Measurements from ENCODE around the gene ZNF521. TPM values are rescaled to one million over a fixed set of nuclear protein-coding genes. Genes with fewer than 3 reads are reported as not detected.

Gene ZNF521
- total RNA-seq, 1 donor from 2014 or later, result 48.0 TPM

- DNase-seq (ENCODE audit: low read depth), result no peak
- Histone ChIP-seq H3K9me3 (ENCODE audit: insufficient read depth, low read depth, low read length) (no peaks in the 10 kb centered on the region), H3K9ac (ENCODE audit: low read length) (no peak overlapping the region), H2AFZ (ENCODE audit: low read depth, low read length) (no peak overlapping the region), H3K4me2 (ENCODE audit: low read length) (no peak overlapping the region), H3K27me3 (ENCODE audit: insufficient read depth, low read length) (no peaks in the 10 kb centered on the region), H3K36me3 (ENCODE audit: insufficient read depth, low read length) (no peaks in the 10 kb centered on the region), H3K4me1 (ENCODE audit: insufficient read depth, low read length) (peaks cover 5% of the 10 kb centered on the region), H3K27ac (ENCODE audit: low read depth, low read length) (no peak overlapping the region), H3K79me2 (ENCODE audit: insufficient read depth, low read length) (no peaks in the 10 kb centered on the region), H3K4me3 (ENCODE audit: insufficient read depth, low read depth, low read length) (no peak overlapping the region), H4K20me1 (ENCODE audit: insufficient read depth, low read length) (no peaks in the 10 kb centered on the region)
- H3K27me3 Mint-ChIP-seq (ENCODE audit: low read depth, unreplicated experiment), result no peaks in the 10 kb centered on the region
- H3K4me3 Mint-ChIP-seq (ENCODE audit: unreplicated experiment), result no peak overlapping the region
- no peak for FAIRE-seq
- no peaks in the 10 kb centered on the region for H3K36me3 Mint-ChIP-seq (ENCODE audit: low read depth, unreplicated experiment)
- H3K27ac Mint-ChIP-seq (ENCODE audit: unreplicated experiment), result no peak overlapping the region
- peaks cover 22% of the 10 kb centered on the region for H3K4me1 Mint-ChIP-seq (ENCODE audit: low read depth, unreplicated experiment)
- H3K9me3 Mint-ChIP-seq (ENCODE audit: unreplicated experiment), result peaks cover under 1% of the 10 kb centered on the region
- TF ChIP-seq CTCF (IDR thresholded peaks at IDR 0.05; ENCODE audit: insufficient read depth, low read depth, low read length) (no peak), EZH2 (IDR thresholded peaks at IDR 0.05; ENCODE audit: insufficient read depth, low read length) (no peak)
Observed at GRCh38 chr18:25145731-25146511, 206.0 kb downstream of the ZNF521 start.

- Mint-ChIP-seq H3K4me1 (ENCODE audit: low read depth, unreplicated experiment) (peaks cover 22% of the 10 kb centered on the region), H3K36me3 (ENCODE audit: low read depth, unreplicated experiment) (no peaks in the 10 kb centered on the region), H3K27me3 (ENCODE audit: low read depth, unreplicated experiment) (no peaks in the 10 kb centered on the region), H3K4me3 (ENCODE audit: unreplicated experiment) (no peak overlapping the region), H3K27ac (ENCODE audit: unreplicated experiment) (peak overlapping the region; percentile 70), H3K9me3 (ENCODE audit: unreplicated experiment) (no peaks in the 10 kb centered on the region)
- Histone ChIP-seq H3K79me2 (ENCODE audit: insufficient read depth, low read length) (no peaks in the 10 kb centered on the region), H4K20me1 (ENCODE audit: insufficient read depth, low read length) (no peaks in the 10 kb centered on the region), H3K27me3 (ENCODE audit: insufficient read depth, low read length) (no peaks in the 10 kb centered on the region), H3K36me3 (ENCODE audit: insufficient read depth, low read length) (no peaks in the 10 kb centered on the region), H3K27ac (ENCODE audit: low read depth, low read length) (peak overlapping the region; percentile 47), H3K4me1 (ENCODE audit: insufficient read depth, low read length) (peaks cover 5% of the 10 kb centered on the region), H2AFZ (ENCODE audit: low read depth, low read length) (no peak overlapping the region), H3K4me3 (ENCODE audit: insufficient read depth, low read depth, low read length) (no peak overlapping the region), H3K4me2 (ENCODE audit: low read length) (peak overlapping the region; percentile 46), H3K9ac (ENCODE audit: low read length) (peak overlapping the region; percentile 41), H3K9me3 (ENCODE audit: insufficient read depth, low read depth, low read length) (no peaks in the 10 kb centered on the region)
- peak; percentile 85 for DNase-seq (ENCODE audit: low read depth)
- FAIRE-seq, result peak; percentile 86
- TF ChIP-seq CTCF (IDR thresholded peaks at IDR 0.05; ENCODE audit: insufficient read depth, low read depth, low read length) (no peak), EZH2 (IDR thresholded peaks at IDR 0.05; ENCODE audit: insufficient read depth, low read length) (no peak)
Observed at GRCh38 chr18:25144820-25145219, 207.1 kb downstream of the ZNF521 start.

- FAIRE-seq (no peak), DNase-seq (ENCODE audit: low read depth) (no peak)
- H3K4me3 Mint-ChIP-seq (ENCODE audit: unreplicated experiment), result no peak overlapping the region
Observed at GRCh38 chr18:25141886-25142285, 210.1 kb downstream of the ZNF521 start.

More at GRCh38 chr18:25141886-25142285, 210.1 kb downstream of the ZNF521 start:
- H3K27ac ChIP-seq (ENCODE audit: low read depth, low read length), result no peak overlapping the region
- no peak overlapping the region for H2AFZ ChIP-seq (ENCODE audit: low read depth, low read length)
- Mint-ChIP-seq H3K27ac (ENCODE audit: unreplicated experiment) (no peak overlapping the region), H3K4me1 (ENCODE audit: low read depth, unreplicated experiment) (peaks cover 33% of the 10 kb centered on the region), H3K27me3 (ENCODE audit: low read depth, unreplicated experiment) (no peaks in the 10 kb centered on the region), H3K36me3 (ENCODE audit: low read depth, unreplicated experiment) (no peaks in the 10 kb centered on the region), H3K9me3 (ENCODE audit: unreplicated experiment) (no peaks in the 10 kb centered on the region)
- H3K4me2 ChIP-seq (ENCODE audit: low read length), result no peak overlapping the region
- H3K4me3 ChIP-seq (ENCODE audit: insufficient read depth, low read depth, low read length), result no peak overlapping the region
- H3K4me1 ChIP-seq (ENCODE audit: insufficient read depth, low read length), result peaks cover 5% of the 10 kb centered on the region
- no peaks in the 10 kb centered on the region for H3K9me3 ChIP-seq (ENCODE audit: insufficient read depth, low read depth, low read length)
- H3K9ac ChIP-seq (ENCODE audit: low read length), result no peak overlapping the region
- H4K20me1 ChIP-seq (ENCODE audit: insufficient read depth, low read length), result no peaks in the 10 kb centered on the region
- no peaks in the 10 kb centered on the region for H3K27me3 ChIP-seq (ENCODE audit: insufficient read depth, low read length)
- no peaks in the 10 kb centered on the region for H3K79me2 ChIP-seq (ENCODE audit: insufficient read depth, low read length)
- TF ChIP-seq EZH2 (IDR thresholded peaks at IDR 0.05; ENCODE audit: insufficient read depth, low read length), result no peak
- no peak for TF ChIP-seq CTCF (IDR thresholded peaks at IDR 0.05; ENCODE audit: insufficient read depth, low read depth, low read length)
- no peaks in the 10 kb centered on the region for H3K36me3 ChIP-seq (ENCODE audit: insufficient read depth, low read length)
